Natural killer cell (primary cell): ENCODE results near the gene TMEM74B. TPM values are rescaled to one million over a fixed set of nuclear protein-coding genes. Genes with fewer than 3 reads are reported as not detected.

Experiments used
- ATAC-seq, 3 donors: fragments of 150-1000 bp in 2 of 3; fragments of 200-7000 bp in 1 of 3; cut with Tn5 transposase; 1 replicate in 1 of 3; 2 replicates in 2 of 3; pipeline ENCODE4 v1.10.0; 2021; ENCODE audit warnings: mild to moderate bottlenecking in 2 of 3, moderate library complexity in 2 of 3
- DNase-seq, 2 donors: peaks; one replicate each; pipeline versions ENCODE4 v3.0.0 to v3.0.0-alpha.2; 2013 to 2021; ENCODE audit warnings: mixed read lengths in 1 of 2
- H3K27ac ChIP-seq: one replicate; pipeline ENCODE4 v1.5.1; 2013; ENCODE audit warnings: mild to moderate bottlenecking, low read length
- H3K27me3 ChIP-seq: one replicate; pipeline ENCODE4 v1.6.1; 2013; ENCODE audit warnings: low read length; ENCODE audit not compliant: control insufficient read depth, insufficient read depth
- H3K36me3 ChIP-seq: one replicate; pipeline ENCODE4 v1.6.1; 2013; ENCODE audit warnings: low read length; ENCODE audit not compliant: control insufficient read depth, insufficient read depth
- H3K4me1 ChIP-seq: one replicate; pipeline ENCODE4 v1.6.1; 2013; ENCODE audit warnings: low read length; ENCODE audit not compliant: control insufficient read depth, insufficient read depth
- H3K4me3 ChIP-seq: one replicate; pipeline ENCODE4 v1.5.1; 2013; ENCODE audit warnings: low read length
- H3K9me3 ChIP-seq: one replicate; pipeline ENCODE4 v1.6.1; 2013; ENCODE audit warnings: low read length; ENCODE audit not compliant: control insufficient read depth, insufficient read depth
- H3K27ac Mint-ChIP-seq, 2 donors: one replicate each; pipeline ENCODE4 v1.8.0; 2022; ENCODE audit warnings: mild to moderate bottlenecking in 2 of 2, mixed read lengths in 2 of 2, moderate library complexity in 1 of 2
- H3K27me3 Mint-ChIP-seq, 2 donors: one replicate each; pipeline ENCODE4 v1.8.0; 2022; ENCODE audit warnings: low read depth in 2 of 2, mixed read lengths in 2 of 2
- H3K36me3 Mint-ChIP-seq: one replicate; pipeline ENCODE4 v1.8.0; 2022; ENCODE audit warnings: mixed read lengths
- H3K4me1 Mint-ChIP-seq, 2 donors: one replicate each; pipeline ENCODE4 v1.8.0; 2022; ENCODE audit warnings: mixed read lengths in 2 of 2
- H3K4me3 Mint-ChIP-seq: one replicate; pipeline ENCODE4 v1.8.0; 2022; ENCODE audit warnings: mild to moderate bottlenecking, moderate library complexity, mixed read lengths
- H3K9me3 Mint-ChIP-seq, 2 donors: one replicate each; pipeline ENCODE4 v1.8.0; 2022; ENCODE audit warnings: mixed read lengths in 2 of 2
- CTCF ChIP-seq: fragments of 200-600 bp; IDR thresholded peaks from one replicate; pipeline ENCODE4 v1.8.0; 2022; ENCODE audit warnings: antibody characterized with exemption
- WGBS: methylation state at CpG from one replicate; pipeline ENCODE4 v1.1.7; 2013; ENCODE audit warnings: missing lambda C conversion rate; ENCODE audit not compliant: insufficient coverage; 5-methylcytosine and 5-hydroxymethylcytosine counted together
- intact Hi-C: fragments of 100-400 bp; cut with micrococcal nuclease; formaldehyde crosslinking; loops from one replicate; pipeline ENCODE4 v1.14.2; 2022
- total RNA-seq, 4 donors: library from RNA; stranded (reverse); fragments of 120-200 nt in 1 of 4; gene quantifications; one replicate each; pipeline versions ENCODE4 v1.2.3 to v1.2.4, GENCODE V29; 2013 to 2022

The TMEM74B gene
- total RNA-seq, 3 donors from 2014 or later (not counting 1 experiment from before 2014, with no cell fraction given) = 0.35 TPM; not detected in 2

GRCh38 chr20:1144401-1145172 is 40.2 kb downstream of the TMEM74B start:
- TF ChIP-seq CTCF = no peak
- 90% methylated on average over 10 of the region's 10 CpGs for WGBS
- H3K27me3 Mint-ChIP-seq = no peaks in the 10 kb centered on the region
- peaks cover 29 to 42% of the 10 kb centered on the region in 2 donors for H3K4me1 Mint-ChIP-seq
- Histone ChIP-seq H3K27me3 (no peaks in the 10 kb centered on the region), H3K36me3 (peaks cover 47% of the 10 kb centered on the region), H3K27ac (no peak overlapping the region), H3K4me3 (no peak overlapping the region), H3K9me3 (no peaks in the 10 kb centered on the region), H3K4me1 (no peaks in the 10 kb centered on the region)
- no peak for DNase-seq
- H3K27ac Mint-ChIP-seq = peak overlapping the region in 1 of 2 donors; percentile 78
- peak in 2 of 3 donors; percentile 49 to 93 for ATAC-seq
- intact Hi-C loops = no loop called here
- H3K36me3 Mint-ChIP-seq = peaks cover 15% of the 10 kb centered on the region
- H3K9me3 Mint-ChIP-seq = no peaks in the 10 kb centered on the region
- H3K4me3 Mint-ChIP-seq = no peak overlapping the region

- ATAC-seq (no peak), DNase-seq (no peak)
- no peak overlapping the region for H3K27ac ChIP-seq
- TF ChIP-seq CTCF = no peak
- intact Hi-C loops = no loop called here
- no peak overlapping the region for H3K4me3 ChIP-seq
- no peaks in the 10 kb centered on the region for H3K9me3 Mint-ChIP-seq
- no peaks in the 10 kb centered on the region for H3K27me3 Mint-ChIP-seq
- H3K36me3 ChIP-seq = peaks cover 72% of the 10 kb centered on the region
- H3K27ac Mint-ChIP-seq = no peak overlapping the region
- no peaks in the 10 kb centered on the region for H3K4me1 ChIP-seq
- H3K4me3 Mint-ChIP-seq = no peak overlapping the region
- H3K27me3 ChIP-seq = no peaks in the 10 kb centered on the region
- WGBS = 83% methylated on average over 3 of the region's 4 CpGs
- no peaks in the 10 kb centered on the region for H3K9me3 ChIP-seq
- H3K36me3 Mint-ChIP-seq = peaks cover 33% of the 10 kb centered on the region
- H3K4me1 Mint-ChIP-seq = peaks cover 22 to 24% of the 10 kb centered on the region in 2 donors
These were observed 47.5 kb downstream of the TMEM74B start for GRCh38 chr20:1137236-1137635.

GRCh38 chr20:1134836-1135235 is 49.9 kb downstream of the TMEM74B start:
- peaks cover 28 to 38% of the 10 kb centered on the region in 2 donors for H3K4me1 Mint-ChIP-seq
- WGBS = over 99% methylated on average over 12 of the region's 12 CpGs
- no peaks in the 10 kb centered on the region for H3K9me3 Mint-ChIP-seq
- no peak for DNase-seq
- peaks cover 18% of the 10 kb centered on the region for H3K36me3 Mint-ChIP-seq
- no peaks in the 10 kb centered on the region for H3K27me3 ChIP-seq
- H3K4me3 ChIP-seq = no peak overlapping the region
- H3K36me3 ChIP-seq = peaks cover 73% of the 10 kb centered on the region
- peak overlapping the region in 1 of 2 donors; percentile 54 for H3K27ac Mint-ChIP-seq
- no peak for TF ChIP-seq CTCF
- intact Hi-C loops = no loop called here
- no peak overlapping the region for H3K27ac ChIP-seq
- H3K9me3 ChIP-seq = no peaks in the 10 kb centered on the region
- ATAC-seq = no peak
- H3K4me3 Mint-ChIP-seq = no peak overlapping the region
- H3K27me3 Mint-ChIP-seq = no peaks in the 10 kb centered on the region
- H3K4me1 ChIP-seq = no peaks in the 10 kb centered on the region
